SU-DHL-6 (cell line): ENCODE data around the gene PTPN21.

Source experiments
- CTCF ChIP-seq: fragments of 200-600 bp; sonication (generic); IDR thresholded peaks from one replicate; pipeline ENCODE4 v1.5.1; 2017; ENCODE audit warnings: antibody characterized with exemption, mild to moderate bottlenecking, low read length, moderate library complexity; ENCODE audit not compliant: insufficient read depth, poor library complexity, severe bottlenecking
- EZH2phosphoT487 ChIP-seq: fragments of 200-600 bp; sonication (generic), shearing (Covaris generic); conservative IDR thresholded peaks from 2 replicates; pipeline ENCODE4 v1.6.1; 2018; ENCODE audit warnings: mild to moderate bottlenecking, antibody characterized with exemption, low read length, moderate library complexity, mixed read lengths

- TF ChIP-seq CTCF = no peak
- no peak for TF ChIP-seq EZH2phosphoT487
Measured at GRCh38 chr14:88598097-88598675, 43.4 kb upstream of the PTPN21 start.
